ELF-1 (cell line): ENCODE results near the gene VEGFC.
A peak's percentile ranks its signal among the peaks of the same experiment; 100 is the strongest.

Experiments
- DNase-seq: peaks from one replicate; pipeline ENCODE4 v3.0.0-alpha.2; 2016; ENCODE audit warnings: low read depth, low spot score

VEGFC gene

DNA sequence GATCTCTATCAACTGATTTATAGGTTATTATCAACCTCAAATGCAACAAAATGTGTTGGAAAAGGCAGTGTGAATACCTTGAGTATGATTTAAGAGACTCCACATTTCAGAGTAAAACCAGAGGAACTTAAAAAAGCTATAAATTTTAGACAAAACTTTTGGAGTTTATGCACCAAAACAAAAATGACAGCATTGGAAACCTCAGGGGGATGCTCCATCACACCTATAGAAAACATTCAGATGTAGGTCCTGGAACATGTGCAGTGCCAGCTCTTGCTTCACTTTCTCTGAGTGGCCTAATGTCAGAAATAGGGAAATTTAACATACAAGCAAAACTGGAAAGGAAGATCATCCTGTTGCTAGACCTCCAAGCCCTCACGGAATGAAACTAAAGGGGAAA lies 5.8 kb upstream of the VEGFC start:
- DNase-seq = no peak

DNA sequence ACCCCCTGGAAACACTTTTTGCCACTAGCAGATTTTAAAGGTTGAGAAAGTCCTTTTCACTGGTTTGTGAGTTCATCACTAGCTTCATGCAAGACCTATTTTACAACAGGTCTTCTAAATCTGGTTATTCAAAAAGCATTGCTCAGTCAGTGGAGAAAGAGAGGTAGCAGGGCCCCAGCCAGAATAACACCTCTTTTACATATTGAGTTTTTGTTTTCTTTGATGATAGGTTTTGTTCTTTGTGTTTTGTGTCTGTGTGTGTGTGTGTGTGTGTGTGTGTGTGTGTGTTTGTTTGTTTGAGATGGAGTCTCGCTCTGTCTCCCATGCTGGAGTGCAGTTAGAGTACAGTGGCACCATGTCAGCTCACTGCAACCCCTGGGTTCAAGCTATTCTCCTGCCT lies 2.7 kb upstream of the VEGFC start:
- DNase-seq = no peak

DNA sequence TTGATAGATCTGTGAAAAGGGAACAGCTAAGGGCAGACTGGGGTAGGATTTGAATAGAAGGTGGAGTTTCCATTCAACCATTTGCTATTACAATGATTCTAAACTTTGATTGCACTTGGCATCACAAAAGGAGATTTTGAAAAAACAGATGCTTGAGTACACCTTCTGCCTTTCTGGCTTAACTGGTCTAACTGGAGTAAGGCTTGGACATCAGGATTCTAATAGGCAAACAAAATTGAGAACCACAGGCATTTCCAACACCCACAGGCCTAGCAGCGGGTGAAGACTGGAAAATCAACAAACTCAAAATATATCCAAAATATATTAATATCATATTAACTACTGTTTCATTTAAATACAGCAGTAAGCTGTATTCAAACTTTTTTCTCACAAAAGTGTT lies 1.9 kb upstream of the VEGFC start:
- no peak for DNase-seq

DNA sequence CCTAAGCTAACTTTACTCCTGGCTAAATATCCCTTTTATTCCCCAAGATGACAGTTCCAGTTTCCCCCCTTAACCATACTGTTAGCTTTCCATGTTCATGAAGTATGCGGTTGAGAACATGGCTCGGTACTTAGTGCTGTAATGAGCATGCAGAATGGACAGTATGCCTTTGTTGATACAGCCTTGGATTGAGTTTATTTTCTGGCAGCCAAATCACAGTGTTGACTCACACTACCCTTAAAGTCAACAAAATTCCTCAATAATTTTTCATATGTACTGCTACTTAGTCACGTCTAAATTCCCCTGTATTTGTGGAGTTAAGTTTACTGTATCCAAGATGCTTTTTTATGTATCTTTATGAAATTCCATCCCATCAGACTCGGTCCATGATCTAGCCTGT lies 1.4 kb upstream of the VEGFC start:
- no peak for DNase-seq

DNA sequence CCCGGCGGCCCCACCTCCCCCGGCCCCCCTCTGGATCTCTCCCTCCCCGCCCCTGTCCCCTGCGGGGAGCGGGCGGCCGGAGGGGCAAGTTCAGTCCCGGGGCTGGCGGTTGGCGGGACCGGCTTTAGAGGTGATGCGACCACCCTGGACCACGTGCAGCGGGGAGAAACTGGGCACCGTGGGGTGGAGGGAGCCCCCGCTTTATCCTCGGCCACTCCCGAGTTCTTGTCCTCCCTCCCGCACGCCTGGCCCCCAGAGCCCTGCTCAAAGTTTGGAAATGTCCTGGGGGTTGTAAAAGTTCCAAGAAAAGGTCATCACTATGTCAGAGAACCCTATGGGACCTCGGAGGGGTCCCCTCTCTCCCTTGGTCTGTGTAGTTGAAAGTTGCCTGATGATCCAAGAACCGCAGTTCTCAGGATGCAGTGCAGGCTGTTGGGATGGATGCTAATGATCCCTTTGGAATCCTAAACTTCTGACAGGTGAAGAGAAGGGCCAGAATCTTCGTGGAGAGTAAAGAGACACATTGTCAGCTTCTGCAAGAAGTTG lies 411 bp upstream of the VEGFC start:
- no peak for DNase-seq

DNA sequence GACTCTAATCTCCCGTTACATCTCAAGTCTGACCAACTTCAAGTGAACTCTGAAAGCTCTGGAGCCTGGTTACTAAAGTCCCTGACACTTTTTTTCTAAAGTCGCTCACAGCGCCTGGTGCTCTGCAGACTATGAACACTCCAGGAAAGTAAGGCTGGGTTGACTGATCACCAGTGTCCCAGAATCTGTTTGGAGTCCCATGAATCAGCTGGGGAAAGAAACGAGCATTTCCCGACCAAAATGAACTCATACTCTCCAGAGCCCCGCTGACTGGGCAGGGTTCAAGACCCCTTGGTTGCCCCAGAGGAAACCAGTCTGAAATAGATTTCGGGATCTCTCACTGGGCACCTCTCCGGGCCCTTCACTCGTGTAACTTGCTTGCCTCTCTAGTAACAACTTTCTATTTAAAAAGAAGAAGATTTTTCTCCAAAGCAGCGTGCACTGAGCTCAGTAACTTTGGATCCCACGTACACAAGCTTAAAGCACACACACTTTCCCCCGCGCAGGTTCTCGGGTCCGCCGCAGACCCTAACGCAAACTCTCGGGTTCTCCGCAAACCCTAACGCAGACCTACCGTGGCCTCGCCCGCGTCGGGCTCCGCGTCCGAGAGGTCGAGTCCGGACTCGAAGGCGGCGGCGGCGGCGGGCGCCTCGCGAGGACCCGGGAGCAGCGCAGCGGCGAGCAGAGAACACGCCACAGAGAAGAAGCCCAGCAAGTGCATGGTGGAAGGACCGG lies 964 bp downstream of the VEGFC start:
- peak; percentile 5 for DNase-seq

DNA sequence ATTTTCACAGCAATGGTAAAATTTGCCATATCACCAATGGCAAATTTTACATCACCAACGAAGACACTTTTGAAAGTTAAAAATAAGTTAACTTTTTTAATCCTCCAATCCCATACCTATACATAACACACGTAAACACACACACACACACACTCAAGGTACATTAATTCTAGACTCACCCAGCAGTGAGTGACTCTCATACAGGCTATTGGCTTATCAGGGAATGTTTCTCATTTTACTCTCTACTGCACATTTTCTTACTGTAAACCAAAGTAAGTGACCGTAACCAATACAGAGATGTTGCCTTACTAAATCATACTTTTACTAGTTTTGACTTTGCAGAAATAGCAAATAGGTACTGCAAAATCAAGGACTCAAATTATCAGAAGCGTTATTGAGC lies 2.3 kb downstream of the VEGFC start:
- DNase-seq = no peak

DNA sequence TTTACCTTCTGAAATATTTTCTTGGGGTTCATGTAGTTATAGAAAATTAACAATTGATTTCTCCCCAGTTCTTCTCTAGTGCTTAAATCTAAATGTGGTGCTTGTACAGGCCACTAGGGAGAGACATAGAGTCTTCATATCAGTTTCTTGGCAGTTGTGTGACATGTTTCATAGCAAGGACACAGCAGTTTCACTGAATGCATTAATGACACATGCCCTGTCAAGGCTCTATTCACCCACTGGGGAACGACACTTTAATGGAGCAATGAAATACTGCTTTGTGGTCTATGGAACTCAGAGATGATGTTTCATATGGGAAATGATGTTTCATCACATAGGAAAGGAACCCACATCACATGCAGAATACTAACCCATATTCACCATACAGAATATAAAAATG lies 2.8 kb downstream of the VEGFC start:
- DNase-seq = no peak

DNA sequence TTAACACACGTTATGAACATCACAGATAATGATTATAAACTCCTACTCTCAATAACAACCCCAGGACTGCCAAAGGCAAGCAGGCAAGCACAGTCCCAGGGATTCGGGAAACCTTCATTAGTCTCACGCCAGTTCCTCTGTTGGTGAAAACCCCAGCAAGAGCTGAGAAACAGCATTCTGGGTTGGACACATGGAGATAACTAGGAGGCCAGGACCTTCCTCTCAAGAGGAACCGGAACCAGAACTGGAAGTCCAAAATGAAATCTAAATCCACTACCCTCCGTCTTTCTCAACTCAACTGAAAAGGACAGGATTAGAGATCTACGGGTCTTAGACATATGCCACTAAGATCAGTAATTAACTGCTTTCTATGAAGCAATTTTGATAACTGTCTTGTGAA lies 3.8 kb downstream of the VEGFC start:
- DNase-seq = no peak

DNA sequence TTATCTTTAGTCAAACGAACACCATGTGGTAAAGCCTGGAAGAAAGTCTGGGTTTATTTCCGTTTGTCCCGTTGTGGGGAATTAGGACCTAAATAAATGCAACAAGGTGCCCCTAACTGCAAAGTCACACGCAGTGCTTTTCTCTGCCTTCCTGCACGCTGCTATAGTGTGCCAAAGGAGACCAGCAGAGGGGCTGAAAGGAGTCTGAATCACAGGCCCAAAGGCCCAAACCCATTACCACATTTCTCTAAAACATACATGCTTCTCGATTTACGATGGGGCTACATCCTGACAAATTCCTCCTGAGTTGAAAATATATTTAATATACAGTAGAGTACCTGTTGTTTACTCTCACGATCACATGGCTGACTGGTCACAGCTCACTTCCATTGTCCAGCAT lies 4.5 kb downstream of the VEGFC start:
- no peak for DNase-seq

DNA sequence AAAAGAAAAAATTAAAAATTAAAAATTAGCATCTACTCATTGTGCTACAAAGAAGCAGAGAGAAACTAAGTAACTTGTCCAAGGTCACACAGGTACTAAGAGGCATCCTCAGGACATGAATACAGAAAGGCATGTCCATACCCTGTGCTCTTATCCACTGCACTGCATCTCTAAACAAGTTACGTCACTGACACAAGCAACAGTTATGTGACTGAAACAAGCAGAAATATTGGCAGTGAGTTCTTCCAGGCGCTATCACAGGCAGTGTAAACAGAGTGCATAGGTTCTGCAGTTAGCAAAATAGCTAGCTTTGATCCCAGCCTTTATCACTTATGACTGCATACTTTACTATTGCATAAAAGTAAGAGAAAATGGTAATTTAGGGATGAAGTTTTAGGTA lies 7.9 kb downstream of the VEGFC start:
- no peak for DNase-seq

DNA sequence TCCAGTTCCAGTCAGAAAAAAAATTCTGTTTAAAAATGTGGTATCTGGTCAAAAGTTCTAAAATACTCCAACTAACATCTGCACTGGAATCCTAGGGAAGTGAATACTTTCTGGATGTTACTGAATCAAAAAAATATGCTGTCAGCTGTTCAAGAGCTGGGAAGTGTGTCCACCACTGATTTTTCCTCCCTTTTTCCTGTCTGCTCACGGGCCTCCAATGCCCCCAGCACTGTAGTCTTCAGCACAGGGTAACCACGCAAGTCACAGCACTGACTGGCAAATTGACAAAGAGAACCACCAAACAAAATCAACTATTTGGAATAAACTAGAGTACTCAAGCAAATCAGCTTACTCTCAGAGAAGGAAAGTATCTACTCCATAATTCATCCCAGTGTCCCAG lies 9.9 kb downstream of the VEGFC start:
- DNase-seq = no peak

DNA sequence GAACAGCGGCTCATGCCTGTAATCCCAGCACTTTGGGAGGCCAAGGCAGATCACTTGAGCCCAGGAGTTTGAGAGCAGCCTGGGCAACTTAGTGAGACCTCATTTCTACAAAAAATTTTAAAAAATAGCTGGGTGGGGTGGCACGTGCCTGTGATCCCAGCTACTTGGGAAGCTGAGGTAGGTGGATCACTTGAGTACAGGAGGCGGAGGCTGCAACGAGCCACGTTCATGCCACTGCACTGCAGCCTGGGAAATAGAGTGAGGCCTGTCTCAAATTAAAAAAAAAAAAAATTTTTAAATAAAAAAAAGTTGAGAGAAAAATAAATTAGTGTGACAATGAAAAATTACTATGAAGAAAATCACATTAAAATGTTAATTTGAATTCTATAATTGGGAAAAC lies 10.5 kb downstream of the VEGFC start:
- DNase-seq = no peak

DNA sequence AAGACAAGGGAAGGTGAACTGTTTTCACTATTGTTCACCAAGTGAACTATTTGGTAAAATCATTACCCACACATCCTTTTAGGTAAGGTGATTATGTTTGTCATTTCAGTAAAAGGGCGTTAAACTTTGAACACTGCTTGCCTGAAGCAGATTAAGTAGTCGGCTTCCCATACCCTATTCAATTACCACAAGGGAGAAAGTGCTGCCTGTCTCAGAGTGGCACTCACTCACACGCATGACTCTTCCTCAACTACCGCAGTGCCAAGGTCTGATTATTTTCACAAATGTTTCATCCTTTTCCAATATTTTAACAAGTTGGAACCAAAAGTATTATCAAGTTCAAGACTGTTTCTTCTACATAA lies 11.0 kb downstream of the VEGFC start:
- DNase-seq = no peak

DNA sequence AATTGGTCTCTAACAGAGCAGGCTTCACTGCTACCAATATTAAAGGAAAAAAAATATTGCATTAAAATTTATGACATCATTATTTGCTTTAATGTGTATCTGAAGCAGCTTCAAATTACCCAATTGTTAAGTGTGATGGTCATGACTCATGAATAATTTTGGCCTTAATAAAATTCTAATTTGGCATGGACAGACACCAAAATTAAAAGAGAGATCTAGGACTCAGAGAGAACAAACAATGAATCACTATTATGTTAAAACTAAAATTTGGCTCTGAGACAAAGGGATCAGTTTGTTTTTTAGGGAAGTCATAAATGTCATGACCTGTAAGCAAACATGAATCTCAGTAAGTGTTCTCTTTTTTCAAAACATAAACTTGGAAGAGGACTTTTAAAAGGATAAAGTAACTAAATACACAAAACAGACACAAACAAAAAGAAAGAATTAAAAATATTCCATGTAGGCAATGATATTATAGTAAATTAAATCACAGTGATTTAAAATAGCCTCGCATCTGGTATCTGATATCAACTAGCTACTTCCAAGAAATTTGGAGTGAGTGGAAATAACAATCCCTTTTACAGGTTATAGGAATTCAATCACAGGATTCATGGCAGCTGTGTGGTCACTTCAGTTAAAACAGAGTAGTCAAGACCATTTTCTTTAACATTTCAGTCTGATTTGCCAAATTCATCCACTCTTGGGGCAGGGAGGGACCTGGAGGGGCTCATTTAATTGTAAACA lies 11.6 kb downstream of the VEGFC start:
- DNase-seq = no peak

DNA sequence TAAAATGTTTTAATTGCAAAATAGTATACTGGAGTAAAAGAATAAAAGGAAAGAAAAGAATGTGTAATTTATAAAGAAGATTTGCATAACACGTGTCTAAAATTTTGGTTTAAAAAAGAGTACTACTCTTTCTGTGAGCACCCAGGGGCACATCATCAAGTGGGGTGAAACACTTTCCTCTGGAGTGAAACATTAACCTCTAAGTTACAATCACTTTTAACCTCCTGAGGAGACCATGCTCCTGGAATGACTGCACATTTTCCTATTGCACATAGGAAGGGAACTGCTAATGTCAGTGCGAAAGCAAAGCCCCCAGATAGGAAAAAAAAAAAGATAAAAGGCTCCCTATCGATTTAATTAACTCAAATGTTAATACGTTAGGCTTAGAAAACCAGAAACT lies 13.3 kb downstream of the VEGFC start:
- DNase-seq = no peak

DNA sequence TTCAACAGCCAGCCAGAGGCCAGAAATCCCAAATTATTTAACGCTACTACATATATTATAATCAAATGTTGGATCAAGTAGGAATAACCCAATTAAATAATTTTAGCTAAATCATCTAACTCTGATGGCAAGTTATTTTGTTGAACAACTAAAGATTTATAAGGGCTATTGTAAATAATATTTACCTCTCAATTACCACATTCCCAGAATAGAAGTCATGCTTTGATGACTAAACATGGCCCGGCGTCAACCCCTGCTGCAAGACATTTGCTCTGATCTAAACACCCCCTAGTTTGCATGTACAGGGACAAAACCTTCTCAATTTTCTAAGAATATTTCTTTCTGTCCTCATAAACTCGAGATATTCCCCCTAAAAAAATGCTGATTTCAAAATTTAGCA lies 14.2 kb downstream of the VEGFC start:
- no peak for DNase-seq

DNA sequence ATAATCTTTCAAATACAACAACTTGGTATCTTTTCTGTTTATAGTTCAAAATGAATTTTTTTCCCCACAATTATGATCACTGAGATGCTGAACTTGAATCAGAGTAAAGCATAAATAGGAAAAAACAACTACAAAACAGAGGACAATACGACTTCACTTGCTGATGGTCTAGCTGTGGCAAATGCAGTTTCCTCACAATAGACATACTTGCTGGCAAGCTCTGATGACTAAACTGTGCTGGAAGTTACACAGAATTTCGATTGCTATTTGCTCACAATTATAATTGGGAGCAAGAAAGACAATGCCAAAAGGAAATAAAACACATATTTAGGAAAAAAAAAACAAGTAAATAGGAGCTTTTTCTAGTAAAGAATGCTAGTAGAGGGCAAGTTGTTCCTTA lies 14.7 kb downstream of the VEGFC start:
- no peak for DNase-seq

DNA sequence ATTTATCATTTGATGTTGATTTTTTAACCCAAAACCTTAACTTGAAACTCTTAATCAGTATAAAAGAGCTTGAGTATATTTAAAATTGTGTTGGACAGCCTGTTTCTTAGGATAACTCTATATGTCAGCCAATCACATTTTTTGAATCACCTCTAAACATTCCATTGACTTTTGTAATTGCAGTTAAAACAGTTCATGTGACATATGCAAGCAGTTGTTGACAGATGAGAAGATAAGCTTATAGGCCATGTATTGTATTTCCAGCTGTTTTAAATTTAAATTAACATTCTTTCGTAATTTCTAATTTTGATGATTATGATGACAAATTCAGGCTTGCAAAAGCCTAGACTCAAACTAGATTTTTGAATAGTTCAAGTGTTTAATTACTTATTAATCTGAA lies 17.4 kb downstream of the VEGFC start:
- DNase-seq = no peak

DNA sequence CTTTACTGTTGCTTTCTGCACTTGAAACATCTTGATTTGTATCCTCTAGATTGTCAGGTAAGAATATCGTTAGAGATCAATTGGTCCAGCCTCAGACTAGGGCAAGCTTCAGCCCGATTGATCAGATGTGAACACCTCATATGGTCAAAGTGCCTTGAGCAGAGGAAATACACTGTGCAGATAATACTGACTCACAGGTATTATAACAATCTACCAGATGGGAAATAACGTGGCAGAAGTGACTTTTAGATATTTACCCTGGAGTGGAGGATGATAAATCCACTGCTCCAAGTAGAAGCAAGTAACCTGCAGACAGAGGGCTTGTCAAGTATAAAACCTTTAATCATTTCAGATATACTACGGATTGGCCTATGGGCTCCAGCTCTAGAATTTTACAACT lies 17.9 kb downstream of the VEGFC start:
- DNase-seq = no peak

DNA sequence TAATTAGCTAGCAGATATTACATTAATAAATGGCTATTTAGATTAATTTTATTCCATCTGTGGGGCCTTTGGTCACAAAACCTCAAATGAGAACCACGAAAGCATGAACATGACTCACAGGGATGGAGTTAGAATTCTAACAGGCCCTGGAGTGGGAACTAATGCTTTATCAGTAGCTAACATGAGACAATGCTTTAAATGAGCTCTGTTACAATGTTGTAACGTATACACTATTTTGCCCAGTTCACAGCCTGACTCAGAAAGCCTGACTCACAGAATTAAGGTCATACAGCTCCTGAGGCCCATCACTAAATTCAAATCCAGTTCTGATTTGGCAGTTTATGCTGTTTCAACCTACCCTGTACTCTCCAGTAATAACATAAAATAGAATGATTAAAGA lies 23.2 kb downstream of the VEGFC start:
- DNase-seq = no peak

DNA sequence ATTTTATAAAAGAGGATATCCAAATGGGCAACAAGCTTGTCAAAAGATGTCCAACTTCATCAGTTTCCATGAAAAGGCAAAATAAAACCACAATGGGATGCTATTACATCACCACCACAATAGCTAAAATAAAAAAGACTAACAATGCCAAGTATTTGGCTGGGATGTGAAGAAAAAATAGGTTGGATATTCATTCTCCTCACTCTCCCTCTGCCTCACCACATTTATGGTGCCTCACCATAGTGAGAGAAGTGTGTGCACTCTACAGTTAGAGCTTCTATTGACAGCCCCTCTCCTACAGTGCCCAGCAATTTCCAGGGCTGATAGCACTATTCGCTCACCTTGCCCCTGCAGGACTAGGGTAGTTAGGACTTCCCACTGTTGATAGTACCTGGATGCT lies 25.5 kb downstream of the VEGFC start:
- DNase-seq = no peak

DNA sequence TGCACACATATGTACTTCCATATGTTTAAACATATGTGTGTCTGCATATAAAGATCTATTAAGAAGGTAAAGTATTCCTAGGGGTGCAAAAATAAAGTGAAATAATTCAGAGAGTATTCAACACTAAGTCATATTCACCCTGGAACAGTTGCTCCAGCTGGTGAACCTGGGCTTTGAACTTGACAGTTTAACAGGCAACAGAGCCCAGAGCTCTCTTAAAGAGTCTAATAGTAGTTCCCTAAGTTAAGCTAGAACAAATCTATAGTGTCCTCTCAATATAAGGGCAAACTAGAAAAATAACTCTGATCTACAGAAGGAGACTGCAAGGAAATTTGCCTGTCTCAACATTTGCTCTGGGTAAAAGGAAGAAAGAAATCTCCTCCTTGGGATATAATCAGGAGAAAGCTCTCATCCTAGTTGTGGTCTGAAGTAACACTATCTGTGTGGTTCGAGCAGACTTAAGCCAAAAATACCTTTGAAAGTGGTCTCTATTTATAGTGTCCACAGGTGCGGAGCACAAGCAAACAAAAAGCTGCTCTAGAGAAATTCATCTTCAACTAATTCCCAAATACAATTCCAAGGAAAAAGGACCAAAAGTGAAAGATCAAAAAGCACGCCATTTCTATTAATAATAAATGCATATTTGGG lies 29.9 kb downstream of the VEGFC start:
- no peak for DNase-seq
